Ectodermal cell (in vitro differentiated cells): ENCODE results near the gene DHRS13.
"Not testable (repeated sequence)": the region's sequence is repeated elsewhere in the genome, so short reads cannot be mapped to it uniquely, and the experiment has no call there.

ENCODE experiments used
- H3K27ac ChIP-seq: 2 replicates; pipeline ENCODE4 v1.7.0; 2013; ENCODE audit warnings: mild to moderate bottlenecking, low read depth, low read length; ENCODE audit not compliant: insufficient read depth, poor library complexity, severe bottlenecking
- H3K27me3 ChIP-seq: 2 replicates; pipeline ENCODE4 v1.7.0; 2013; ENCODE audit warnings: mild to moderate bottlenecking, low read length; ENCODE audit not compliant: insufficient read depth, control insufficient read depth, poor library complexity, severe bottlenecking
- H3K36me3 ChIP-seq: one replicate; pipeline ENCODE4 v1.7.0; 2013; ENCODE audit warnings: low read length; ENCODE audit not compliant: control insufficient read depth, insufficient read depth
- H3K4me1 ChIP-seq: one replicate; pipeline ENCODE4 v1.7.0; 2013; ENCODE audit warnings: low read length; ENCODE audit not compliant: control insufficient read depth, insufficient read depth
- H3K4me3 ChIP-seq: 2 replicates; pipeline ENCODE4 v1.7.0; 2013; ENCODE audit warnings: low read depth, low read length, control low read depth; ENCODE audit not compliant: insufficient read depth
- H3K9me3 ChIP-seq: 2 replicates; pipeline ENCODE4 v1.7.0; 2013; ENCODE audit warnings: mild to moderate bottlenecking, low read length, moderate library complexity; ENCODE audit not compliant: control insufficient read depth
- WGBS, 2 experiments: methylation state at CpG; one replicate each; pipeline ENCODE4 v1.1.7; 2013; ENCODE audit warnings: missing lambda C conversion rate in 2 of 2; 5-methylcytosine and 5-hydroxymethylcytosine counted together

Gene DHRS13

GRCh38 chr17:28895794-28896447 lies 7.0 kb downstream of the DHRS13 start:
- Histone ChIP-seq H3K27me3 (no peaks in the 10 kb centered on the region), H3K27ac (no peak overlapping the region), H3K36me3 (no peaks in the 10 kb centered on the region), H3K4me3 (peak overlapping the region; percentile 94), H3K4me1 (peaks cover 10% of the 10 kb centered on the region), H3K9me3 (no peaks in the 10 kb centered on the region)
- WGBS, 2 experiments = 60 to 69% methylated on average over 3 of the region's 3 CpGs

DNA sequence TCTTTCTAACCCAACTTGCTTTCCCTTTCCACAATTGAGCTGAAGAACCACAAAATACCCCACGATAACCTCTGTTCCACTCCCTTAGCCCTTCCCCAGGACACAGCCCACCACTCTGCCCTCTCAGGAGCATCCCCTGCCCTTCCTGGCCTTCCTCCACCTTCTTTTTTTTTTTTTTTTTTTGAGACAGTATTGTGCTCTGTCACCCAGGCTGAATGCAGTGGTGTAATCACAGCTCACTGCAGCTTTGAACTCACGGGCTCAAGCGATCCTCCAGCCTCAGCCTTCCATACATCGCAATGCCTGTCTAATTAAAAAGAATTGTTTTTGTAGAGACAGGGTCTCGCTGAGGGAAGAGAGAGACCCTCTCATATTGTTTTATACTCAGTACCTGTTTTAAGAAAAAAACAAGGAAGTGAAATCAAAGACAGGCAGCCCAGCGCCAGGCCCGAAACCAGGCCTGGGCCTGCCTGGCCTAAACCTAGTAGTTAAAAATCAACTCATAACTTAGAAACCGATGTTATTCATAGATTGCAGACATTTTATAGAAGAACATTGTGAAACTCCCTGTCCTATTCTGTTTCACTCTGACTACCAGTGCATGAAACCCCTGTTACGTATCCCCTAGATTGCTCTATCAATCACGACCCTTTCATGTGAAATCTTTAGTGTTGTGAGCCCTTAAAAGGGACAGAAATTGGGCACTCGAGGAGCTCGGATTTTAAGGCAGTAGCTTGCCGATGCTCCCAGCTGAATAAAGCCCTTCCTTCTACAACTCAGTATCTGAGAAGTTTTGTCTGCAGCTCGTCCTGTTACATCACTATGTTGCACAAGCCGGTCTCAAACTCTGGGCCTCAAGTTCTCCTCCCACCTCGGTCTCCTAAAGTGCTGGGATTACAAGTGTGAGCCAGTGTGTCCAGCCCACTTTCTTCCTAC lies 9.4 kb downstream of the DHRS13 start:
- H3K9me3 ChIP-seq, H3K27ac ChIP-seq, H3K36me3 ChIP-seq, H3K4me3 ChIP-seq, H3K27me3 ChIP-seq, H3K4me1 ChIP-seq: not testable (repeated sequence)
- 94% methylated on average over 14 to 16 of the region's 16 CpGs for WGBS, 2 experiments

DNA sequence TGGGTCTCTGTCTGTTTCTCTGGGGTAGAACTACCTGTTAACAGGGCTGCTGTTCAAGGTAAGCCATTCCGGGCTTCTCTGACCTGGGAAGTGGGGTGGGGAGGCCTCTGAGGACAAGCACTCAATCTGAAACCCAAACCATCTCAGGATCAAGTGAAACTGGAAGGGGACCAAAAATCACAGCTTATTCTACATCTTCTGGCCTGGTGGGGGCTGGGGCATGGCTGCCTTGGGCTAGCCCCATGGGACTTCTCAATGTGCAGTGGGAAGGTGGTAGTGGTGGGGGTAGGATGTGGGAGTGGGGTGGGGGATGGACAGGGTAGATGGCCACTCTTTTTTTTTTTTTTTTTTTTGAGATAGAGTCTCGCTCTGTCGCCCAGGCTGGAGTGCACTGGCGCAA lies 10.9 kb downstream of the DHRS13 start:
- 88 to 94% methylated on average over 4 of the region's 4 CpGs for WGBS, 2 experiments
- H3K9me3 ChIP-seq = no peaks in the 10 kb centered on the region
- H3K27me3 ChIP-seq = no peaks in the 10 kb centered on the region
- H3K27ac ChIP-seq = no peak overlapping the region
- H3K36me3 ChIP-seq = no peaks in the 10 kb centered on the region
- peaks cover 10% of the 10 kb centered on the region for H3K4me1 ChIP-seq
- no peak overlapping the region for H3K4me3 ChIP-seq

- Histone ChIP-seq H3K4me3 (no peak overlapping the region), H3K36me3 (no peaks in the 10 kb centered on the region), H3K4me1 (peaks cover 8% of the 10 kb centered on the region), H3K27me3 (no peaks in the 10 kb centered on the region), H3K27ac (no peak overlapping the region), H3K9me3 (no peaks in the 10 kb centered on the region)
- WGBS, 2 experiments = 92 to 95% methylated on average over 1 of the region's 1 CpG
Observed at GRCh38 chr17:28891201-28891600, 11.7 kb downstream of the DHRS13 start.

DNA sequence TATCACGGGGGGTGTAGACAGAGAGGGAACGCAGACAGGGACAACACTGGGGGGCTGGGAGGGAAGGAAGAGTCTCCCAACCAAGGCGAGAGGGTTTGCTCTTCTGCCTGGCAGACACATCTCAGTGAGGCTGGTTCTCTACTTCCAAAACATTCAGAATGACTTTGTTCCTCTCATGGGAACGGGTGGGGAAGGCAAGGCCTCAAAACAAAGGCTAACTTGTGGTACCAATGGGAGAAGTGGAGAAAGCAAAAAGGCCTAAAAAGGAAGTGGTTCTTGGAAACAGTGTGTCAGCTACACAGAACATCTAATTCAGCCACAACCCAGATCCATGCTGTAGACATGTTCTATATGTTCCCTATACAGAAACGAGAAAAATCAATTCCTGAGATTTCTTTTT lies 12.9 kb downstream of the DHRS13 start:
- Histone ChIP-seq H3K4me1 (no peaks in the 10 kb centered on the region), H3K9me3 (no peaks in the 10 kb centered on the region), H3K4me3 (no peak overlapping the region), H3K27ac (no peak overlapping the region), H3K36me3 (peaks cover 4% of the 10 kb centered on the region), H3K27me3 (no peaks in the 10 kb centered on the region)
- 90 to 91% methylated on average over 5 of the region's 5 CpGs for WGBS, 2 experiments

- Histone ChIP-seq H3K27ac (no peak overlapping the region), H3K9me3 (no peaks in the 10 kb centered on the region), H3K27me3 (no peaks in the 10 kb centered on the region), H3K4me3 (no peak overlapping the region), H3K4me1 (no peaks in the 10 kb centered on the region), H3K36me3 (peaks cover 7% of the 10 kb centered on the region)
- WGBS, 2 experiments = 91% methylated on average over 7 of the region's 7 CpGs
Observed at GRCh38 chr17:28888832-28889231, 14.0 kb downstream of the DHRS13 start.

- Histone ChIP-seq H3K36me3 (peaks cover 7% of the 10 kb centered on the region), H3K9me3 (no peaks in the 10 kb centered on the region)
- 90 to 91% methylated on average over 11 to 12 of the region's 12 CpGs for WGBS, 2 experiments
Observed at GRCh38 chr17:28887871-28888471, 14.9 kb downstream of the DHRS13 start.

DNA sequence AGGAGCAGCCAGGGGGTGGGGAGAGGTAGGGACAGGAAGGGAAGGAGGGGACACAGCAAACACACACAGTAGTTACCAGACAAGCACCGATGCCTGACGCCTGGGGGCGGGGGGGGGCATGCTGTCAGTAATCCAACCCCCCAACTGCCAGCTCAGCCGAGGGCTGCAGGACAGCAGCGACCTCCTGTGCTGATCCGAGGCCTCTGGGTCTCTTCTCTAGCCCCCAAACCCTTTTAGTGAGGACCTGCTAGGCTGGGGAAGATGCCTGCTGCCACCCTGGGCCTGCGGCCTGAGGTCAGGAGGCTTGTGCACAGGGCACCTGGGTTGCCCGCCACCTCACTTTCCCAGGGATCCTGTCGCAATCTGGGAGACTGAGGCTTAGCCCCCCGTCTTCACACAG lies 16.9 kb downstream of the DHRS13 start:
- Histone ChIP-seq H3K9me3 (no peaks in the 10 kb centered on the region), H3K4me3 (no peak overlapping the region), H3K36me3 (peaks cover 23% of the 10 kb centered on the region), H3K27ac (no peak overlapping the region), H3K27me3 (no peaks in the 10 kb centered on the region), H3K4me1 (no peaks in the 10 kb centered on the region)
- WGBS, 2 experiments = 87 to 91% methylated on average over 10 of the region's 10 CpGs

More at GRCh38 chr17:28887871-28888471, 14.9 kb downstream of the DHRS13 start:
- Histone ChIP-seq H3K27me3 (no peaks in the 10 kb centered on the region), H3K27ac (no peak overlapping the region), H3K4me1 (no peaks in the 10 kb centered on the region), H3K4me3 (no peak overlapping the region)

DNA sequence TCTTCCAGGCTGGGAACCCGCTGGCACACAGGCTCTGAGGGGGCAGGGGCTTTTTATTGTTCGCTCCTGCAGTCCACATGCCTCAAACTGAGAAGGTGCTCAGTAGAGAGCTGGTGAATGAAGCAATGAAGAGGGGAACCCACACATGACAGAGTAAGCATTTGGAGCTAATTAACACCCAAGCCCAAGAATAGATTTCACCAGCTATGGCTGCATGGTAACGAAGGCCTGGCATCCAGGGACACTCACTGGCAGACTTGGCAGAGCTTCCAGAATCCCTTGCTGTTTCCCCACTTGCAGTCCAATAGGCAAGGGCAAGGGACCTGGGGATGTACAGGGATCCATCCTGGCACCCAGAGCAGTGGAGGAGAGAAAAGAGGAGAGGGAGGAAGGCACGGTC lies 17.5 kb downstream of the DHRS13 start:
- Histone ChIP-seq H3K27me3 (no peaks in the 10 kb centered on the region), H3K4me1 (no peaks in the 10 kb centered on the region), H3K36me3 (peaks cover 23% of the 10 kb centered on the region), H3K4me3 (no peak overlapping the region), H3K27ac (no peak overlapping the region), H3K9me3 (no peaks in the 10 kb centered on the region)
- 95 to 97% methylated on average over 4 of the region's 4 CpGs for WGBS, 2 experiments
